Endothelial cell of umbilical vein (primary cell): ENCODE results near the gene RAB20. TPM values are rescaled to one million over a fixed set of nuclear protein-coding genes. Genes with fewer than 3 reads are reported as not detected.

Source experiments
- BruUV-seq: library from RNA; stranded (reverse); fragments of 400-500 nt; replicated peaks from 2 replicates; lab custom pipeline; 2021; lab: Mats Ljungman, UMichigan
- CTCF ChIA-PET: fragments of 300-600, 350-600 bp; sonication (Branson Sonifier 250); formaldehyde crosslinking; loops from one replicate; lab custom pipeline; 2021; ENCODE audit warnings: antibody characterized with exemption, inconsistent platforms; lab: Charles Lee
- POLR2A ChIA-PET: fragments of 300-600, 350-600 bp; sonication (Branson Sonifier 250); formaldehyde crosslinking; loops from one replicate; lab custom pipeline; 2021; ENCODE audit warnings: antibody characterized with exemption, inconsistent platforms; lab: Charles Lee
- DNase-seq: peaks from one replicate; pipeline ENCODE4 v3.0.0-alpha.2; 2011; ENCODE audit warnings: low read depth, low spot score
- FAIRE-seq: peaks from 2 replicates; lab custom pipeline; 2011; peaks lifted over from hg19 to GRCh38; lab: Jason Lieb, UNC
- H2AFZ ChIP-seq: 2 replicates; pipeline ENCODE4 v1.6.0; 2012; ENCODE audit warnings: low read depth, low read length, control low read depth, inconsistent platforms
- H3K27ac ChIP-seq: 2 replicates; pipeline ENCODE4 v1.5.1; 2011; ENCODE audit warnings: low read depth, mild to moderate bottlenecking, control low read depth, low read length, moderate library complexity; ENCODE audit not compliant: insufficient read depth
- H3K27me3 ChIP-seq, 2 experiments: 2 replicates each; pipeline versions ENCODE4 v1.6.0 to v1.6.1; 2011; ENCODE audit warnings: low read length in 2 of 2, mixed read lengths in 1 of 2; ENCODE audit not compliant: control insufficient read depth in 2 of 2, insufficient read depth in 2 of 2
- H3K36me3 ChIP-seq, 2 experiments: 2 replicates in 1 of 2; 3 replicates in 1 of 2; pipeline ENCODE4 v1.5.1; 2011; ENCODE audit warnings: low read length in 2 of 2, mild to moderate bottlenecking in 1 of 2, moderate library complexity in 1 of 2; ENCODE audit not compliant: control insufficient read depth in 2 of 2, insufficient read depth in 2 of 2; ENCODE audit errors: extremely low read depth in 1 of 2
- H3K4me1 ChIP-seq: 3 replicates; pipeline ENCODE4 v1.5.1; 2011; ENCODE audit warnings: mild to moderate bottlenecking, low read length; ENCODE audit not compliant: control insufficient read depth, insufficient read depth; ENCODE audit errors: extremely low read depth
- H3K4me2 ChIP-seq: 2 replicates; pipeline ENCODE4 v1.6.1; 2011; ENCODE audit warnings: low read length, control low read depth, mixed read lengths; ENCODE audit not compliant: insufficient read depth
- H3K4me3 ChIP-seq, 3 experiments: fragments of 200-600 bp in 1 of 3; sonication (generic), shearing (Covaris generic) in 1 of 3; replicated peaks in 1 of 3; 2 replicates each; pipeline ENCODE4 v1.5.1; 2011 to 2016; ENCODE audit warnings: control low read depth in 3 of 3, low read length in 3 of 3, mild to moderate bottlenecking in 2 of 3, inconsistent platforms in 1 of 3, low read depth in 1 of 3, moderate library complexity in 1 of 3; ENCODE audit not compliant: insufficient read depth in 1 of 3
- H3K79me2 ChIP-seq: 2 replicates; pipeline ENCODE4 v1.6.0; 2012; ENCODE audit warnings: low read length, inconsistent platforms; ENCODE audit not compliant: control insufficient read depth, insufficient read depth
- H3K9ac ChIP-seq: replicated peaks from 2 replicates; pipeline ENCODE3; 2011; ENCODE audit warnings: low read length, control low read depth; ENCODE audit not compliant: insufficient read depth; ENCODE audit errors: extremely low read depth
- H3K9me1 ChIP-seq: replicated peaks from 3 replicates; pipeline ENCODE4 v1.6.0; 2011; ENCODE audit warnings: mild to moderate bottlenecking, low read length; ENCODE audit not compliant: control insufficient read depth, insufficient read depth; ENCODE audit errors: extremely low read depth
- H3K9me3 ChIP-seq: replicated peaks from 2 replicates; pipeline ENCODE4 v1.5.1; 2012; ENCODE audit warnings: low read length, inconsistent platforms; ENCODE audit not compliant: control insufficient read depth, insufficient read depth
- H4K20me1 ChIP-seq: replicated peaks from 2 replicates; pipeline ENCODE3; 2011; ENCODE audit warnings: mild to moderate bottlenecking, low read length; ENCODE audit not compliant: control insufficient read depth, insufficient read depth; ENCODE audit errors: extremely low read depth
- CTCF ChIP-seq, 2 donors: IDR thresholded peaks; 1 replicate in 1 of 2; 2 replicates in 1 of 2; pipeline ENCODE4 v1.5.1; 2011; ENCODE audit warnings: low read length in 2 of 2, mild to moderate bottlenecking in 2 of 2, moderate library complexity in 2 of 2, control low read depth in 1 of 2, inconsistent platforms in 1 of 2, low read depth in 1 of 2; ENCODE audit not compliant: insufficient read depth in 1 of 2; ENCODE audit errors: extremely low read depth in 1 of 2
- EZH2 ChIP-seq: IDR thresholded peaks from 2 replicates; pipeline ENCODE4 v1.6.1; 2012; ENCODE audit warnings: borderline replicate concordance, low read depth, mild to moderate bottlenecking, moderate library complexity, low read length, inconsistent platforms; ENCODE audit not compliant: severe bottlenecking
- GATA2 ChIP-seq: IDR thresholded peaks from 2 replicates; pipeline ENCODE4 v1.7.0; 2011; ENCODE audit warnings: low read depth, mild to moderate bottlenecking, moderate library complexity, mixed read lengths, low read length; ENCODE audit not compliant: insufficient read length, insufficient read depth
- MAX ChIP-seq: IDR thresholded peaks from 2 replicates; pipeline ENCODE4 v1.6.1; 2011; ENCODE audit not compliant: insufficient read depth, insufficient read length
- dilution Hi-C: fragments of 300-500 bp; cut with MboI; formaldehyde crosslinking; loops from one replicate; pipeline ENCODE4 v1.15.0; 2019; ENCODE audit warnings: low sequenced_read_pairs; ENCODE audit not compliant: extremely low pct_ligation_motif_present
- intact Hi-C: fragments of 100-400 bp; cut with micrococcal nuclease; formaldehyde crosslinking; loops from one replicate; pipeline ENCODE4 v1.10.0; 2022
- polyA plus RNA-seq, 4 experiments: library from polyadenylated mRNA; depleted of rRNA in 3 of 4; stranded (reverse) in 3 of 4; unstranded in 1 of 4; fragments of >200 nt; gene quantifications; 2 replicates each; pipeline versions ENCODE4 v1.2.1 to v1.2.3, GENCODE V29; 2011 to 2012; ENCODE audit warnings: missing spikeins in 1 of 4
- total RNA-seq: library from RNA; stranded (reverse); gene quantifications from 2 replicates; pipeline ENCODE4 v1.2.3, GENCODE V29; 2021

The RAB20 gene
- total and polyA plus RNA-seq, 2 donors (not counting 3 experiments of a cell fraction or from before 2014, with no cell fraction given), result 1.3 to 1.7 TPM

GRCh38 chr13:110576070-110576394, 14.5 kb upstream of the RAB20 start:
- no peak overlapping the region for H3K9ac ChIP-seq
- FAIRE-seq (no peak), DNase-seq (no peak)
- no peaks in the 10 kb centered on the region for H3K4me1 ChIP-seq
- no peak overlapping the region for H3K27ac ChIP-seq
- TF ChIP-seq MAX (no peak), GATA2 (no peak), CTCF (IDR thresholded peaks at IDR 0.05; ENCODE audit: extremely low read depth in 1 of 2, insufficient read depth in 1 of 2, low read depth in 1 of 2, low read length in 2 of 2) (no peak), EZH2 (no peak)
- H3K9me1 ChIP-seq, result no peaks in the 10 kb centered on the region
- no peak overlapping the region for H2AFZ ChIP-seq
- ChIA-PET POLR2A (no interaction called here), CTCF (no interaction called here)
- H3K9me3 ChIP-seq, result no peaks in the 10 kb centered on the region
- H3K4me2 ChIP-seq, result no peak overlapping the region
- H3K27me3 ChIP-seq, result peaks cover 21 to 30% of the 10 kb centered on the region in 2 experiments
- no peaks in the 10 kb centered on the region for H3K79me2 ChIP-seq
- H4K20me1 ChIP-seq, result no peaks in the 10 kb centered on the region
- BruUV-seq, result no TSS peak
- no peak overlapping the region for H3K4me3 ChIP-seq
- intact Hi-C loops, result no loop called here
- H3K36me3 ChIP-seq, result no peaks in the 10 kb centered on the region
- dilution Hi-C loops, result no loop called here
